ENCODE data around the gene PCDHGB4. TPM values are rescaled to one million over a fixed set of nuclear protein-coding genes. Genes with fewer than 3 reads are reported as not detected.
A peak's percentile ranks its signal among the peaks of the same experiment; 100 is the strongest.

PCDHGB4 gene
- total and polyA plus RNA-seq, 9 of the 15 experiments (the other 6 are each of a cell fraction or from before 2014, with no cell fraction given), result 0.01 to 0.14 (median 0.03) TPM; not detected in 5

DNA sequence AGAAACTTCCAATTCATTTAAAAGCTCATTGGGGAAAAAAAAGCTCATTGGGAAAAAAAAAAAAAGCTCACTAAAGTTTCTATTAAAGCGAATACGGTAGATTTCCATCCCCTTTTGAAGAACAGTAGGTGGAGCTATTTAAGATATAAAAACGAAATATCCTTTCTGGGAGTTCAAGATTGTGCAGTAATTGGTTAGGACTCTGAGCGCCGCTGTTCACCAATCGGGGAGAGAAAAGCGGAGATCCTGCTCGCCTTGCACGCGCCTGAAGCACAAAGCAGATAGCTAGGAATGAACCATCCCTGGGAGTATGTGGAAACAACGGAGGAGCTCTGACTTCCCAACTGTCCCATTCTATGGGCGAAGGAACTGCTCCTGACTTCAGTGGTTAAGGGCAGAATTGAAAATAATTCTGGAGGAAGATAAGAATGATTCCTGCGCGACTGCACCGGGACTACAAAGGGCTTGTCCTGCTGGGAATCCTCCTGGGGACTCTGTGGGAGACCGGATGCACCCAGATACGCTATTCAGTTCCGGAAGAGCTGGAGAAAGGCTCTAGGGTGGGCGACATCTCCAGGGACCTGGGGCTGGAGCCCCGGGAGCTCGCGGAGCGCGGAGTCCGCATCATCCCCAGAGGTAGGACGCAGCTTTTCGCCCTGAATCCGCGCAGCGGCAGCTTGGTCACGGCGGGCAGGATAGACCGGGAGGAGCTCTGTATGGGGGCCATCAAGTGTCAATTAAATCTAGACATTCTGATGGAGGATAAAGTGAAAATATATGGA, 43.0 kb downstream of the PCDHGB4 start, which contains the start of gene PCDHGA12:
Gene PCDHGA12, plus strand, starts transcription at position 176 of the 782 bp plus-strand sequence. Its CDS starts 253 bp downstream, at position 429.
- peak; percentile 83 for ATAC-seq
- H3K9ac ChIP-seq (ENCODE audit: insufficient read depth in 1 of 2, low read depth in 2 of 2, low read length in 2 of 2), result no peak within 1 kb of the TSS
- in situ Hi-C loops (cut with MboI), result no loop called here
- intact Hi-C loops (cut with micrococcal nuclease), result no loop called here
- ChIA-PET CTCF (ENCODE audit: low intra/inter-chr PET ratio) (interaction anchor here (0.6 to 0.7 kb wide), 5 partner anchors 10 to 1713 kb away, joined by 3 to 6 read pairs (median 3); no protein-coding TSS in a partner anchor), POLR2A (interaction anchor here (0.7 to 1.1 kb wide), 3 partner anchors 63 to 94 kb away, joined by 3 to 4 read pairs (median 3); no protein-coding TSS in a partner anchor)
- H2AFZ ChIP-seq (ENCODE audit: low read depth, low read length), result no peak within 1 kb of the TSS
- peaks cover 0 to 22% of the 10 kb centered on the region in 2 experiments; a peak in 2 of 5 replicates for H3K4me1 ChIP-seq (replicated peaks in 1 of 2; ENCODE audit: control insufficient read depth in 2 of 2, insufficient read depth in 2 of 2, low read length in 2 of 2)
- no peaks in the 10 kb centered on the region for H3K79me2 ChIP-seq (ENCODE audit: control insufficient read depth, insufficient read depth, low read length)
- no peaks in the 10 kb centered on the region for H3K9me1 ChIP-seq (ENCODE audit: control insufficient read depth, insufficient read depth, low read length)
- H3K9me3 ChIP-seq (replicated peaks; ENCODE audit: control insufficient read depth, insufficient read depth, low read depth, low read length), result no peaks in the 10 kb centered on the region; the same call in 1 of the 2 replicates
- H3K27me3 ChIP-seq (ENCODE audit: control insufficient read depth in 2 of 2, insufficient read depth in 2 of 2, low read length in 2 of 2), result peaks cover 10 to 37% of the 10 kb centered on the region in 2 experiments; a peak in 3 of 5 replicates
- peak; percentile 19 to 52 (median 32) for DNase-seq (ENCODE audit: extremely low read depth in 1 of 4, low spot score in 3 of 4)
- no peaks in the 10 kb centered on the region for H3K36me3 ChIP-seq (ENCODE audit: control insufficient read depth, insufficient read depth, low read length)
- WGBS (ENCODE audit: insufficient coverage, low coverage, missing lambda C conversion rate), result 14% methylated on average over 33 of the region's 33 CpGs
- H4K20me1 ChIP-seq (replicated peaks; ENCODE audit: control insufficient read depth, insufficient read depth, low read length), result no peaks in the 10 kb centered on the region
- no peak within 1 kb of the TSS for H3K27ac ChIP-seq (ENCODE audit: extremely low read depth, low read depth, low read length)
- no peak within 1 kb of the TSS for H3K4me3 ChIP-seq
- no peak within 1 kb of the TSS for H3K4me2 ChIP-seq (ENCODE audit: insufficient read depth, low read length)
- FAIRE-seq, result peak; percentile 6
- no TSS peak for BruUV-seq (replicated peaks)
- no peak for TF ChIP-seq NBN (IDR thresholded peaks at IDR 0.05; ENCODE audit: low read depth)
- TF ChIP-seq TAF7 (tag; IDR thresholded peaks at IDR 0.05), result no peak
- TF ChIP-seq ZNF175 (CRISPR knock-in tag; IDR thresholded peaks at IDR 0.05; ENCODE audit: low read depth), result no peak
- TF ChIP-seq, protein P1, sequence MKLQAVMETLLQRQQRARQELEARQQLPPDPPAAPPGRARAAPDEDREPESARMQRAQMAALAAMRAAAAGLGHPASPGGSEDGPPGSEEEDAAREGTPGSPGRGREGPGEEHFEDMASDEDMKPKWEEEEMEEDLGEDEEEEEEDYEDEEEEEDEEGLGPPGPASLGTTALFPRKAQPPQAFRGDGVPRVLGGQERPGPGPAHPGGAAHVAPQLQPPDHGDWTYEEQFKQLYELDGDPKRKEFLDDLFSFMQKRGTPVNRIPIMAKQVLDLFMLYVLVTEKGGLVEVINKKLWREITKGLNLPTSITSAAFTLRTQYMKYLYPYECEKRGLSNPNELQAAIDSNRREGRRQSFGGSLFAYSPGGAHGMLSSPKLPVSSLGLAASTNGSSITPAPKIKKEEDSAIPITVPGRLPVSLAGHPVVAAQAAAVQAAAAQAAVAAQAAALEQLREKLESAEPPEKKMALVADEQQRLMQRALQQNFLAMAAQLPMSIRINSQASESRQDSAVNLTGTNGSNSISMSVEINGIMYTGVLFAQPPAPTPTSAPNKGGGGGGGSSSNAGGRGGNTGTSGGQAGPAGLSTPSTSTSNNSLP (IDR thresholded peaks at IDR 0.05; ENCODE audit: borderline replicate concordance, low read depth, low read length), result peak; percentile 67; the same call in 1 of the 2 replicates
- peak; percentile 53 to 85 (median 72) for TF ChIP-seq CTCF (IDR thresholded peaks at IDR 0.05 in 2 of 3, conservative IDR thresholded peaks at IDR 0.05 in 1 of 3; ENCODE audit: insufficient read depth in 2 of 3, low read depth in 1 of 3, low read length in 3 of 3)
- TF ChIP-seq RFX5 (IDR thresholded peaks at IDR 0.05; ENCODE audit: low read depth, low read length), result no peak
- TF ChIP-seq RAD21 (CRISPR knock-in tag; conservative IDR thresholded peaks at IDR 0.05 in 1 of 2, IDR thresholded peaks at IDR 0.05 in 1 of 2), result peak in 1 of 2 experiments; percentile 60; a peak in 2 of 4 replicates
- TF ChIP-seq ZFP36 (IDR thresholded peaks at IDR 0.05; ENCODE audit: low read depth, low read length, partially characterized antibody), result no peak
- TF ChIP-seq, protein P2, sequence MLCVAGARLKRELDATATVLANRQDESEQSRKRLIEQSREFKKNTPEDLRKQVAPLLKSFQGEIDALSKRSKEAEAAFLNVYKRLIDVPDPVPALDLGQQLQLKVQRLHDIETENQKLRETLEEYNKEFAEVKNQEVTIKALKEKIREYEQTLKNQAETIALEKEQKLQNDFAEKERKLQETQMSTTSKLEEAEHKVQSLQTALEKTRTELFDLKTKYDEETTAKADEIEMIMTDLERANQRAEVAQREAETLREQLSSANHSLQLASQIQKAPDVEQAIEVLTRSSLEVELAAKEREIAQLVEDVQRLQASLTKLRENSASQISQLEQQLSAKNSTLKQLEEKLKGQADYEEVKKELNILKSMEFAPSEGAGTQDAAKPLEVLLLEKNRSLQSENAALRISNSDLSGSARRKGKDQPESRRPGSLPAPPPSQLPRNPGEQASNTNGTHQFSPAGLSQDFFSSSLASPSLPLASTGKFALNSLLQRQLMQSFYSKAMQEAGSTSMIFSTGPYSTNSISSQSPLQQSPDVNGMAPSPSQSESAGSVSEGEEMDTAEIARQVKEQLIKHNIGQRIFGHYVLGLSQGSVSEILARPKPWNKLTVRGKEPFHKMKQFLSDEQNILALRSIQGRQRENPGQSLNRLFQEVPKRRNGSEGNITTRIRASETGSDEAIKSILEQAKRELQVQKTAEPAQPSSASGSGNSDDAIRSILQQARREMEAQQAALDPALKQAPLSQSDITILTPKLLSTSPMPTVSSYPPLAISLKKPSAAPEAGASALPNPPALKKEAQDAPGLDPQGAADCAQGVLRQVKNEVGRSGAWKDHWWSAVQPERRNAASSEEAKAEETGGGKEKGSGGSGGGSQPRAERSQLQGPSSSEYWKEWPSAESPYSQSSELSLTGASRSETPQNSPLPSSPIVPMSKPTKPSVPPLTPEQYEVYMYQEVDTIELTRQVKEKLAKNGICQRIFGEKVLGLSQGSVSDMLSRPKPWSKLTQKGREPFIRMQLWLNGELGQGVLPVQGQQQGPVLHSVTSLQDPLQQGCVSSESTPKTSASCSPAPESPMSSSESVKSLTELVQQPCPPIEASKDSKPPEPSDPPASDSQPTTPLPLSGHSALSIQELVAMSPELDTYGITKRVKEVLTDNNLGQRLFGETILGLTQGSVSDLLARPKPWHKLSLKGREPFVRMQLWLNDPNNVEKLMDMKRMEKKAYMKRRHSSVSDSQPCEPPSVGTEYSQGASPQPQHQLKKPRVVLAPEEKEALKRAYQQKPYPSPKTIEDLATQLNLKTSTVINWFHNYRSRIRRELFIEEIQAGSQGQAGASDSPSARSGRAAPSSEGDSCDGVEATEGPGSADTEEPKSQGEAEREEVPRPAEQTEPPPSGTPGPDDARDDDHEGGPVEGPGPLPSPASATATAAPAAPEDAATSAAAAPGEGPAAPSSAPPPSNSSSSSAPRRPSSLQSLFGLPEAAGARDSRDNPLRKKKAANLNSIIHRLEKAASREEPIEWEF (CRISPR knock-in tag; IDR thresholded peaks at IDR 0.05), result no peak
- TF ChIP-seq ZNF699 (CRISPR knock-in tag; IDR thresholded peaks at IDR 0.05; ENCODE audit: insufficient replicate concordance), result no peak
